Measurements from ENCODE around the gene TSC2.

The TSC2 gene

DNA sequence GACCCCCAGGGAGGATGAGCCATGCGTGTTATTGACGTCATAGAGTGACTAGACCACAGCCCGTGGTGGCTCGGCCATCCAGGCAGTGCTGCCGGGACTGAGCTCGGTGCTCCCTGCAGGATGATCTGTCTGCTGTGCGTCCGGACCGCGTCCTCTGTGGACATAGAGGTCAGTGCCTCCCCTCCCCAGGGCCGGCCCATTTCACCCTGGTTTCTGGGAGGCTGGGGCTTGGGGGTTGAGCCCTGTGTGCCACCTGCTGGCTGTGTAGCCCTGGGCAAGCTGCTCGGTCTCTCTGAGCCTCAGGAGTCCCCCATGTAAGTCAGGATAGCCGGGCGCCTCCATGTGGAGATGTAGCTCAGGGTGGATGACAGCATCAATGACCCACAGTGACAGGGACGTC, 8.3 kb downstream of the TSC2 start:
- no peak overlapping the region for H3K4me3 ChIP-seq (ENCODE audit: low read depth, low read length)
- TF ChIP-seq, protein P1, sequence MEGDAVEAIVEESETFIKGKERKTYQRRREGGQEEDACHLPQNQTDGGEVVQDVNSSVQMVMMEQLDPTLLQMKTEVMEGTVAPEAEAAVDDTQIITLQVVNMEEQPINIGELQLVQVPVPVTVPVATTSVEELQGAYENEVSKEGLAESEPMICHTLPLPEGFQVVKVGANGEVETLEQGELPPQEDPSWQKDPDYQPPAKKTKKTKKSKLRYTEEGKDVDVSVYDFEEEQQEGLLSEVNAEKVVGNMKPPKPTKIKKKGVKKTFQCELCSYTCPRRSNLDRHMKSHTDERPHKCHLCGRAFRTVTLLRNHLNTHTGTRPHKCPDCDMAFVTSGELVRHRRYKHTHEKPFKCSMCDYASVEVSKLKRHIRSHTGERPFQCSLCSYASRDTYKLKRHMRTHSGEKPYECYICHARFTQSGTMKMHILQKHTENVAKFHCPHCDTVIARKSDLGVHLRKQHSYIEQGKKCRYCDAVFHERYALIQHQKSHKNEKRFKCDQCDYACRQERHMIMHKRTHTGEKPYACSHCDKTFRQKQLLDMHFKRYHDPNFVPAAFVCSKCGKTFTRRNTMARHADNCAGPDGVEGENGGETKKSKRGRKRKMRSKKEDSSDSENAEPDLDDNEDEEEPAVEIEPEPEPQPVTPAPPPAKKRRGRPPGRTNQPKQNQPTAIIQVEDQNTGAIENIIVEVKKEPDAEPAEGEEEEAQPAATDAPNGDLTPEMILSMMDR (IDR thresholded peaks at IDR 0.05; ENCODE audit: control insufficient read depth, extremely low read depth, insufficient read depth): no peak
- no peak for DNase-seq (ENCODE audit: low read depth)

DNA sequence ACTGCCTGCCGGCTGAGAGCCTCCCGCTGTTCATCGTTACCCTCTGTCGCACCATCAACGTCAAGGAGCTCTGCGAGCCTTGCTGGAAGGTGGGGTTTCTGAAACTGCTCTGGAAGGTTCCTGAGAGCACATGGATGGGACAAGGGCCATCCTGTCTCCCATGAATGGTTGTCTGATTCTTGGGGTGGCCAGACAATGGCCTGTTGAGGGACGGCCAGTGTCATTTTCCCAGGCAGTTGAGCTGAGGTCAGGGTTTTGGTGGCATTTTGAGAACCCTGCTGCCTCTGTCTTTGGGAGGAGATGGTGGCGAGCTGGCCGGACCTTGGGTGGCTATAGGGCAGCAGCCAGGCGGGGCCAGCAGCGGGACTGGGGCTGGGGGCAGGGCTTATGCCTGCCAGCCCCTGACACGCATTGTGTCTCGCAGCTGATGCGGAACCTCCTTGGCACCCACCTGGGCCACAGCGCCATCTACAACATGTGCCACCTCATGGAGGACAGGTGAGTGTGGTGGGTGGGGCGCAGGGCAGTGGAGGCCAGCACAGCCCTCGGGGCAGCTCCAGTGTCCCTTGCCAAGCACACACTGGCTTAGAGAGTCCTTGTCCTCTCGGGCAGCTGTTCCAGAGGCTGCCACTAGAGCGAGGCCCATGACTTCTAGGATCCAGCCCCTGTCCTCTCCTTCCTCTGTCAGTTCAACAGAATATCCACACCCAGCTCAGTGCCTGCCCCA, 9.1 kb downstream of the TSC2 start:
- TF ChIP-seq, protein P1 (IDR thresholded peaks at IDR 0.05; ENCODE audit: control insufficient read depth, extremely low read depth, insufficient read depth): no peak
- DNase-seq (ENCODE audit: low read depth): no peak
- no peak overlapping the region for H3K4me3 ChIP-seq (ENCODE audit: low read depth, low read length)

DNA sequence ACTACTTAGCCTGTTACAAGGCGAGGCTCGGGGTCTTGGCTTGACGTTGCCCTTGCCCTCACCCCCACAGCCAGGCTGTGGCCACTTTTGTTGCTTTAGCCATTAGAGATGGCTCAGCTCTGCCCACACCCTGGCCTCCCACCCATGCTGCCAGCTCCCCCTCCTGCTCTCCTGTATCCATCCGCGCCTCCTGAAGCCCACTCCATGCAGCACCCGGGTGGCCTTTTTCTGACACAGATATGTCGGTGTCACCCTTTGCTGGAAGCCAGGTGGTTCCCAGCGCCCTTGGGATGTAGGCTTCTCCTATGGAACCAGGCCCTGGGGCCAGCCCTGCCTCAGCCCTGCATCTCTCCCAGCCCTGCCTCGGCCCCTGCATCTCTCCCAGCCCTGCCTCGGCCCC, 9.7 kb downstream of the TSC2 start:
- TF ChIP-seq, protein P1 (IDR thresholded peaks at IDR 0.05; ENCODE audit: control insufficient read depth, extremely low read depth, insufficient read depth): no peak
- no peak for DNase-seq (ENCODE audit: low read depth)
- no peak overlapping the region for H3K4me3 ChIP-seq (ENCODE audit: low read depth, low read length)

DNA sequence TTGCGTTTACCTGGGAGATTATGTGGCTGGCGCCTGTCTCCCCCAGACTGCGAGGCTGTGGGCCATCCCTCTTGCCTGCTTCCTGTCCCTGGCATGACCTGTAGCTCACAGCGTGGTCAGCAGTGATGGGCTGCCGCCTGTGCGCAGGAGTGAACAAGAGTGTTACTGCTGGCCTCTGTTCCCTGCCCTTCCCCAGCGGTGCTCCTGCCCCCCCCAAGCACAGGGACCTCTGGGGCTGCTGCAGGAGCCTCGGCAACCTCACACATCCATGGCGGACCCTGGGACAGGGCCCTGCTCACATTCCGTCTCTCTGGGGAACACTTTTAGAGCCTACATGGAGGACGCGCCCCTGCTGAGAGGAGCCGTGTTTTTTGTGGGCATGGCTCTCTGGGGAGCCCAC, 10.6 kb downstream of the TSC2 start:
- H3K4me3 ChIP-seq (ENCODE audit: low read depth, low read length): no peak overlapping the region
- TF ChIP-seq, protein P1 (IDR thresholded peaks at IDR 0.05; ENCODE audit: control insufficient read depth, extremely low read depth, insufficient read depth): no peak
- DNase-seq (ENCODE audit: low read depth): no peak

DNA sequence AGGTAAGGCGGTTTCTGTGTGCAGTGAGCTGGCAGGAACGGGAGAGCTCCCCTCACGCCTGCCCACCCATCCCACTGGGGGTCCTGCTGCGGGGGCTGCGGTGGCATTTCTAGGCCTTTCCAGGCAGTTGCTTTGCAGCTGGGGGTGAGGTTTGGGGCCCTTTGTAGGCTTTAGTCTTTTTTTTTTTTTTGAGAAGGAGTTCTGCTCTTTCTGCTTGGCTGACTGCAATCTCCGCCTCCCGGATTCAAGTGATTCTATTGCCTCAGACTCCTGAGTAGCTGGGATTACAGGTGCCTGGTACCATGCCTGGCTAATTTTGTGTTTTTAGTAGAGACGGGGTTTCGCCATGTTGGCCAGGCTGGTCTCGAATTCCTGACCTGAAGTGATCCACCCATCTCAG, 11.1 kb downstream of the TSC2 start:
- no peak for DNase-seq (ENCODE audit: low read depth)
- no peak overlapping the region for H3K4me3 ChIP-seq (ENCODE audit: low read depth, low read length)
- TF ChIP-seq, protein P1 (IDR thresholded peaks at IDR 0.05; ENCODE audit: control insufficient read depth, extremely low read depth, insufficient read depth): no peak

DNA sequence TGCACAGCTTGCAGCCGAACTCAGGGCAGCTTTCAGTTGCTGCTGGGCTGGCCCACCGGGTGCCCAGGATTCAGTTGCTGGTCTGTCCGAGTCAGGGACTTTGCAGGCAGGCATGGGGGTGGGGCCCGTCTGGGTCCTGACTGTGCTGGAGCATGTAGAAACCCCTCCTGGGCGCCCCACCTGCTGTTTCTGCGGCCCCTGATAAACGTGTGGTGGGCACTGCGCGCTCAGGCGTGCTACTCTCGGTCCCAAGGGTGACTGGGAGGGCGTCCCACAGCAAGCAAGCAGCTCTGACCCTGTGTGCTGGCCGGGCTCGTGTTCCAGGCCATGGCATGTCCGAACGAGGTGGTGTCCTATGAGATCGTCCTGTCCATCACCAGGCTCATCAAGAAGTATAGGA, 12.6 kb downstream of the TSC2 start:
- no peak overlapping the region for H3K4me3 ChIP-seq (ENCODE audit: low read depth, low read length)
- TF ChIP-seq, protein P1 (IDR thresholded peaks at IDR 0.05; ENCODE audit: control insufficient read depth, extremely low read depth, insufficient read depth): no peak

DNA sequence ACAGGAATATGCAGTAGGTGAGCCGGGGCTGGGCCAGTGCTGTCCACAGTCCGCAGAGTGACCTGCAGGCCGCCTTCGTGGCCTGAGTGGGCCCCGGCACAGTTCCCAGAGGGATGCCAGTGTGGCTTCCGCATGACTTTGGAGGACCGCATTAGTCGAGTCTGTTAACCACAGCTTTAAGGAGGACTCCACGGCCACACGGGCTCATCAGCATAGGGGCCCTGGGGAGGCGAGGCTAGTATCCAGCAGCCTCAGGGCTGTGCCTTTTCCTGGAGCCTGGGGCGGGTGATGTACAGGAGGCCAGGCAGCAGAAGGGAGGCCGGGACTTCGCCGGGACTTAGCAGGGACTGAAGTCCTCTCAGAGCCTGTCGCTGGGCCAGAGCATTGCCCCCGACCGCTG, 13.2 kb downstream of the TSC2 start:
- TF ChIP-seq, protein P1 (IDR thresholded peaks at IDR 0.05; ENCODE audit: control insufficient read depth, extremely low read depth, insufficient read depth): no peak
- H3K4me3 ChIP-seq (ENCODE audit: low read depth, low read length): no peak overlapping the region
- DNase-seq (ENCODE audit: low read depth): no peak

More for the DNA sequence above, 12.6 kb downstream of the TSC2 start:
- DNase-seq (ENCODE audit: low read depth): no peak
